Left lung (tissue), 10 donors: ENCODE results near the gene MEGF8. TPM values are rescaled to one million over a fixed set of nuclear protein-coding genes. Genes with fewer than 3 reads are reported as not detected.

Experiments
- ATAC-seq: fragments of 200-7000 bp; cut with Tn5 transposase; one replicate; pipeline ENCODE4 v1.9.1; 2020; ENCODE audit warnings: moderate library complexity
- DNase-seq, 4 donors: peaks; one replicate each; pipeline ENCODE4 v3.0.0-alpha.2; 2013 to 2020
- H3K27ac ChIP-seq, 2 donors: fragments of 200-600 bp; sonication (generic) in 1 of 2; one replicate each; pipeline versions ENCODE4 v1.5.0 to v1.8.0; 2020 to 2021
- H3K27me3 ChIP-seq, 2 donors: fragments of 200-600 bp; sonication (generic) in 1 of 2; one replicate each; pipeline versions ENCODE4 v1.5.0 to v1.8.0; 2020 to 2021
- H3K36me3 ChIP-seq, 2 donors: fragments of 200-600 bp; sonication (generic) in 1 of 2; one replicate each; pipeline versions ENCODE4 v1.5.0 to v1.8.0; 2020 to 2021
- H3K4me1 ChIP-seq, 2 donors: fragments of 200-600 bp; one replicate each; pipeline ENCODE4 v1.8.0; 2021
- H3K4me3 ChIP-seq, 2 donors: fragments of 200-600 bp; sonication (generic) in 1 of 2; one replicate each; pipeline versions ENCODE4 v1.5.0 to v1.8.0; 2020 to 2021; ENCODE audit warnings: mild to moderate bottlenecking in 1 of 2
- H3K9me3 ChIP-seq, 2 donors: fragments of 200-600 bp; sonication (generic) in 1 of 2; one replicate each; pipeline versions ENCODE4 v1.5.0 to v1.8.0; 2020 to 2021
- intact Hi-C, 2 donors: fragments of 100-400 bp; cut with DNase I; formaldehyde crosslinking; loops; one replicate each; pipeline versions ENCODE4 v1.11.2 to v1.14.2; 2022
- polyA plus RNA-seq, 6 donors: library from polyadenylated mRNA; unstranded; fragments of 120-200 nt; gene quantifications; one replicate each; pipeline ENCODE4 v1.2.1, GENCODE V29; 2013; ENCODE audit not compliant: insufficient read length in 6 of 6
- total RNA-seq, 2 donors: library from RNA; stranded (reverse); fragmentation: NEBNext Ultra II Directional; extraction: Animal tissue kit (Norgen Biotek cat#: 25700); gene quantifications; one replicate each; pipeline ENCODE4 v1.2.1, GENCODE V29; 2021
- TF ChIP-seq, protein P1 (sequence below), 2 donors: fragments of 200-600 bp; sonication (generic) in 1 of 2; IDR thresholded peaks; one replicate each; pipeline versions ENCODE4 v1.5.0 to v1.8.0; 2021; ENCODE audit warnings: antibody characterized with exemption in 2 of 2
- donor health status: DM: no; HTN: yes; CAD: no.
- donor health status: DM: no; HTN: no; CAD: no.

The MEGF8 gene
- total and polyA plus RNA-seq, 8 donors = 15.7 to 38.9 (median 34.8) TPM

DNA sequence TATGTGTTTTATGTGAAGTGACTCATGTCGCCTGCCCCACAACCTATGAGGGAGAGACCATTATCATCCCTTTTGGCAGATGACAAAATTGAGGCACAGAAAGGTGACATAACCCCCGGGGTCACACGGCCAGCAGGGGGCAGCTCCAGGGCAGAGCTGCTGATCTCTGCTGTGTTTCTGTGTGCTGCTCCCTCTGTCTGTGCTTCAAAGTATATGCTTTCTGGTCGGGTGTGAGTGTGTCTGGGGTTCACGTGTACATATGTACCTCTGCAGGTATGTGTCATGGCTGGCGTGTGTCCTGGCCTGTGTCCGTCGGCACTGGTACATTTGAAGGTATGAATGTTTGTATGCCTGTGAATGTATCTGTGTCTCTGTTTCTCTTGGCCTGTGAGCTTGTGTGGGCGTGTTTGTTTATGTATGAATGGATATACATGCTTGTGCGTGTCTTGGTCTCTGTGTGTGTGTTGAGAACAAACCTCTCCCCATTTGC, 94.7 kb downstream of the MEGF8 start:
- TF ChIP-seq, protein P1, sequence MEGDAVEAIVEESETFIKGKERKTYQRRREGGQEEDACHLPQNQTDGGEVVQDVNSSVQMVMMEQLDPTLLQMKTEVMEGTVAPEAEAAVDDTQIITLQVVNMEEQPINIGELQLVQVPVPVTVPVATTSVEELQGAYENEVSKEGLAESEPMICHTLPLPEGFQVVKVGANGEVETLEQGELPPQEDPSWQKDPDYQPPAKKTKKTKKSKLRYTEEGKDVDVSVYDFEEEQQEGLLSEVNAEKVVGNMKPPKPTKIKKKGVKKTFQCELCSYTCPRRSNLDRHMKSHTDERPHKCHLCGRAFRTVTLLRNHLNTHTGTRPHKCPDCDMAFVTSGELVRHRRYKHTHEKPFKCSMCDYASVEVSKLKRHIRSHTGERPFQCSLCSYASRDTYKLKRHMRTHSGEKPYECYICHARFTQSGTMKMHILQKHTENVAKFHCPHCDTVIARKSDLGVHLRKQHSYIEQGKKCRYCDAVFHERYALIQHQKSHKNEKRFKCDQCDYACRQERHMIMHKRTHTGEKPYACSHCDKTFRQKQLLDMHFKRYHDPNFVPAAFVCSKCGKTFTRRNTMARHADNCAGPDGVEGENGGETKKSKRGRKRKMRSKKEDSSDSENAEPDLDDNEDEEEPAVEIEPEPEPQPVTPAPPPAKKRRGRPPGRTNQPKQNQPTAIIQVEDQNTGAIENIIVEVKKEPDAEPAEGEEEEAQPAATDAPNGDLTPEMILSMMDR (IDR thresholded peaks at IDR 0.05) = peak in 1 of 2 donors; percentile 62
- H3K9me3 ChIP-seq = no peaks in the 10 kb centered on the region
- H3K27ac ChIP-seq = no peak overlapping the region
- intact Hi-C loops = no loop called here
- peak; percentile 17 for ATAC-seq
- H3K4me1 ChIP-seq = peaks cover 11 to 42% of the 10 kb centered on the region in 2 donors
- peaks cover 0 to 25% of the 10 kb centered on the region in 2 donors for H3K27me3 ChIP-seq
- H3K4me3 ChIP-seq = no peak overlapping the region
- H3K36me3 ChIP-seq = no peaks in the 10 kb centered on the region
- peak in 2 of 4 donors; percentile 34 to 83 for DNase-seq

- TF ChIP-seq, protein P1 (IDR thresholded peaks at IDR 0.05) = no peak
- H3K4me1 ChIP-seq = peaks cover 11 to 42% of the 10 kb centered on the region in 2 donors
- no peaks in the 10 kb centered on the region for H3K36me3 ChIP-seq
- no peaks in the 10 kb centered on the region for H3K9me3 ChIP-seq
- peaks cover 0 to 27% of the 10 kb centered on the region in 2 donors for H3K27me3 ChIP-seq
- intact Hi-C loops = no loop called here
- DNase-seq (peak in 1 of 4 donors; percentile 28), ATAC-seq (no peak)
- H3K4me3 ChIP-seq = no peak overlapping the region
- H3K27ac ChIP-seq = peak overlapping the region in 1 of 2 donors; percentile 34
These were observed 95.7 kb downstream of the MEGF8 start for GRCh38 chr19:42421101-42421500.

DNA sequence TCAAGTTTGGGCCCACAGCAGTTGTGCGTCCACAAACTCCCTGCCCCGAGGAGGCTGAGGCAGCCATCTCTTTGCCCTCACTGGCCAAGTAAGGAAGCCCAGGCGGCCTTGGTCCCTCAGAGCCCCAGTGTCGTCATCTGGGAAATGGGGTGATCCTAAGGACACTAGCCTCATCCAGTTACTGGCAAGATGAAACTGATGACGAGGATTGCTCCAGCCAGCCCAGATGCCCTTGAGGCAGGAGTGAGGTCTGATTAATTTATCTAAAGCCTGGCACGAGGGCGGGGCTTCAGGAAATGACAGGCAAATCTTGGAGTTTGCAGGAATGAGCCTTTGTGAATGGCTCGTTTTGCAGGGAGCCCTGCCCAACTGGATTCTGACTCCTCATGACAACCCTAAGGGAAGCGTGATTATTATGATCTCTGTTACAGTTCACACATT, 96.2 kb downstream of the MEGF8 start:
- Histone ChIP-seq H3K27me3 (peaks cover 0 to 27% of the 10 kb centered on the region in 2 donors), H3K9me3 (no peaks in the 10 kb centered on the region), H3K36me3 (no peaks in the 10 kb centered on the region), H3K27ac (peak overlapping the region; percentile 33 to 34), H3K4me1 (peaks cover 11 to 42% of the 10 kb centered on the region in 2 donors), H3K4me3 (no peak overlapping the region)
- DNase-seq (peak in 1 of 4 donors; percentile 27), ATAC-seq (no peak)
- intact Hi-C loops = no loop called here
- TF ChIP-seq, protein P1 (IDR thresholded peaks at IDR 0.05) = no peak

- H3K27me3 ChIP-seq = peaks cover 0 to 27% of the 10 kb centered on the region in 2 donors
- peaks cover 11 to 42% of the 10 kb centered on the region in 2 donors for H3K4me1 ChIP-seq
- H3K36me3 ChIP-seq = no peaks in the 10 kb centered on the region
- ATAC-seq = no peak
- intact Hi-C loops = no loop called here
- H3K27ac ChIP-seq = peak overlapping the region; percentile 33 to 34
- no peaks in the 10 kb centered on the region for H3K9me3 ChIP-seq
- TF ChIP-seq, protein P1 (IDR thresholded peaks at IDR 0.05) = no peak
- peak overlapping the region; percentile 51 to 66 for H3K4me3 ChIP-seq
- no peak for DNase-seq
These were observed 96.9 kb downstream of the MEGF8 start for GRCh38 chr19:42422092-42422900.

DNA sequence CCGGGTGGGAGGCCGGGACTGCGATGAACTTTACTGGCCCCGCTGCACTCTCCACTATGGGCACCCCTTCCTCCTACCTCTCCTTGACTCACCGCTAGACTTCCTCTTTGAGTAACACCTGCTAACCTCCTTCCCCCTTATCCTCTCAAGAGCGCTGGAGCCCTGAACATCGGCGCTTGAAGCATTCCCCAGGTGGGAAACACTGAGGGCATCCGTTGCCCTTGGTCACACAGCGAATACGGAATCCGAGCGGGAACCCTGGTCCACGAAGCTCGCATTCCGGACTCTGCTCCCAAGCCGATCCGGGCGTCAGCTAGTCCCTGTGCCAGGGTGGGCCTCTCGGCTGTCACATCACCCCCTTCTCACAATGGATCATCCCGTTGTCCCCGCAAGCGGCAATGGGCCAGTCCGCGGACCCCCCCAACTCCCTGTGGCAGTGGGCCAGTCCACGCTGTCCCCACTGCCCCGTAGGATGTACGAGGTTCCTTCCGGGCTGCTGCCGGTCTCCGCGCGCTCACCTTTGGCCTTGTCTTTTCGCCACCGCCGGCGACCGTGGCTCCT, 97.5 kb downstream of the MEGF8 start:
- TF ChIP-seq, protein P1 (IDR thresholded peaks at IDR 0.05) = no peak
- DNase-seq = no peak

More for the DNA sequence above, 97.5 kb downstream of the MEGF8 start:
- H3K4me1 ChIP-seq = peaks cover 11 to 42% of the 10 kb centered on the region in 2 donors
- intact Hi-C loops = no loop called here
- no peaks in the 10 kb centered on the region for H3K36me3 ChIP-seq
- no peaks in the 10 kb centered on the region for H3K9me3 ChIP-seq
- ATAC-seq = peak; percentile 24
- peak overlapping the region; percentile 34 to 42 for H3K27ac ChIP-seq
- H3K27me3 ChIP-seq = peaks cover 0 to 27% of the 10 kb centered on the region in 2 donors
- H3K4me3 ChIP-seq = peak overlapping the region; percentile 51 to 66
